Ishikawa (cell line): ENCODE results near the gene TLR3.
A peak's percentile ranks its signal among the peaks of the same experiment; 100 is the strongest.

Experiments used
- CEBPB ChIP-seq: IDR thresholded peaks from 2 replicates; pipeline ENCODE4 v1.6.1; 2012
- CREB1 ChIP-seq: IDR thresholded peaks from 2 replicates; pipeline ENCODE4 v1.6.1; 2012; ENCODE audit warnings: low read depth
- EGR1 ChIP-seq: IDR thresholded peaks from 2 replicates; pipeline ENCODE4 v1.6.1; 2012
- EP300 ChIP-seq: IDR thresholded peaks from 2 replicates; pipeline ENCODE4 v1.6.1; 2012; ENCODE audit warnings: borderline replicate concordance
- FOXM1 ChIP-seq: IDR thresholded peaks from 2 replicates; pipeline ENCODE4 v1.6.1; 2012; ENCODE audit warnings: low read depth, borderline replicate concordance
- NFIC ChIP-seq: IDR thresholded peaks from 2 replicates; pipeline ENCODE4 v1.6.1; 2012
- RAD21 ChIP-seq: IDR thresholded peaks from 2 replicates; pipeline ENCODE4 v1.6.1; 2012; ENCODE audit warnings: low read depth
- TAF1 ChIP-seq: IDR thresholded peaks from 2 replicates; pipeline ENCODE4 v1.6.1; 2012; ENCODE audit warnings: low read depth, mild to moderate bottlenecking
- TCF12 ChIP-seq: IDR thresholded peaks from 2 replicates; pipeline ENCODE4 v1.6.1; 2012; ENCODE audit warnings: low read depth
- TEAD4 ChIP-seq: IDR thresholded peaks from 2 replicates; pipeline ENCODE4 v1.6.1; 2012
- YY1 ChIP-seq: IDR thresholded peaks from 2 replicates; pipeline ENCODE4 v1.6.1; 2012; ENCODE audit warnings: low read depth
- ZBTB7A ChIP-seq: IDR thresholded peaks from 2 replicates; pipeline ENCODE4 v1.6.1; 2012; ENCODE audit warnings: low read depth
- TF ChIP-seq, protein P1 (sequence below): IDR thresholded peaks from 2 replicates; pipeline ENCODE4 v1.6.1; 2012
- TF ChIP-seq, protein P2 (sequence below): IDR thresholded peaks from 2 replicates; pipeline ENCODE4 v1.6.1; 2012
- TF ChIP-seq, protein P3 (sequence below): IDR thresholded peaks from 2 replicates; pipeline ENCODE4 v1.6.1; 2012; ENCODE audit warnings: low read depth, mild to moderate bottlenecking

Gene TLR3

DNA sequence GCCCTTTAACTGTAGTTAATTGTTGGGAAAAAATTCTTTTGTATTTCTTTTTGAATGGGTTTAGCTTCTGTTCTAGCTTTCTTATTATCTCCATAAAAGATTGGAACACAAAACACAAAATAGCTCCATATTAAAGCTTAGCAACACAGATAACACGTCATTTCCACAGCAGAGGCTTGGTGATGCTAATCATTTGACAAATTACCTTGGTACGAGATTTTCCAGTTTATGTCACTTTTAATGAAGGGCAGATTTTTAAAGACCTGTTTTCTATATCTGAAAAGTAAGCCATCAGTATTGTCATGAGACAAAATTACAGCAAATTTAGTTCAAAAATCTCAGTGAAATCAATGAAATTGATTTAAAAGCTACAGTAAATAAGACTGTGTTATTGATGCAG, 63.0 kb downstream of the TLR3 start:
- TF ChIP-seq, protein P1, sequence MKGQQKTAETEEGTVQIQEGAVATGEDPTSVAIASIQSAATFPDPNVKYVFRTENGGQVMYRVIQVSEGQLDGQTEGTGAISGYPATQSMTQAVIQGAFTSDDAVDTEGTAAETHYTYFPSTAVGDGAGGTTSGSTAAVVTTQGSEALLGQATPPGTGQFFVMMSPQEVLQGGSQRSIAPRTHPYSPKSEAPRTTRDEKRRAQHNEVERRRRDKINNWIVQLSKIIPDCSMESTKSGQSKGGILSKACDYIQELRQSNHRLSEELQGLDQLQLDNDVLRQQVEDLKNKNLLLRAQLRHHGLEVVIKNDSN, result no peak
- TF ChIP-seq, protein P2, sequence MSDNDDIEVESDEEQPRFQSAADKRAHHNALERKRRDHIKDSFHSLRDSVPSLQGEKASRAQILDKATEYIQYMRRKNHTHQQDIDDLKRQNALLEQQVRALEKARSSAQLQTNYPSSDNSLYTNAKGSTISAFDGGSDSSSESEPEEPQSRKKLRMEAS, result no peak
- TF ChIP-seq EP300, result no peak
- no peak for TF ChIP-seq YY1
- no peak for TF ChIP-seq ZBTB7A
- TF ChIP-seq RAD21, result no peak
- TF ChIP-seq TCF12, result no peak
- no peak for TF ChIP-seq EGR1
- TF ChIP-seq, protein P3, sequence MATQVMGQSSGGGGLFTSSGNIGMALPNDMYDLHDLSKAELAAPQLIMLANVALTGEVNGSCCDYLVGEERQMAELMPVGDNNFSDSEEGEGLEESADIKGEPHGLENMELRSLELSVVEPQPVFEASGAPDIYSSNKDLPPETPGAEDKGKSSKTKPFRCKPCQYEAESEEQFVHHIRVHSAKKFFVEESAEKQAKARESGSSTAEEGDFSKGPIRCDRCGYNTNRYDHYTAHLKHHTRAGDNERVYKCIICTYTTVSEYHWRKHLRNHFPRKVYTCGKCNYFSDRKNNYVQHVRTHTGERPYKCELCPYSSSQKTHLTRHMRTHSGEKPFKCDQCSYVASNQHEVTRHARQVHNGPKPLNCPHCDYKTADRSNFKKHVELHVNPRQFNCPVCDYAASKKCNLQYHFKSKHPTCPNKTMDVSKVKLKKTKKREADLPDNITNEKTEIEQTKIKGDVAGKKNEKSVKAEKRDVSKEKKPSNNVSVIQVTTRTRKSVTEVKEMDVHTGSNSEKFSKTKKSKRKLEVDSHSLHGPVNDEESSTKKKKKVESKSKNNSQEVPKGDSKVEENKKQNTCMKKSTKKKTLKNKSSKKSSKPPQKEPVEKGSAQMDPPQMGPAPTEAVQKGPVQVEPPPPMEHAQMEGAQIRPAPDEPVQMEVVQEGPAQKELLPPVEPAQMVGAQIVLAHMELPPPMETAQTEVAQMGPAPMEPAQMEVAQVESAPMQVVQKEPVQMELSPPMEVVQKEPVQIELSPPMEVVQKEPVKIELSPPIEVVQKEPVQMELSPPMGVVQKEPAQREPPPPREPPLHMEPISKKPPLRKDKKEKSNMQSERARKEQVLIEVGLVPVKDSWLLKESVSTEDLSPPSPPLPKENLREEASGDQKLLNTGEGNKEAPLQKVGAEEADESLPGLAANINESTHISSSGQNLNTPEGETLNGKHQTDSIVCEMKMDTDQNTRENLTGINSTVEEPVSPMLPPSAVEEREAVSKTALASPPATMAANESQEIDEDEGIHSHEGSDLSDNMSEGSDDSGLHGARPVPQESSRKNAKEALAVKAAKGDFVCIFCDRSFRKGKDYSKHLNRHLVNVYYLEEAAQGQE, result no peak
- no peak for TF ChIP-seq FOXM1
- no peak for TF ChIP-seq CEBPB
- no peak for TF ChIP-seq TAF1
- no peak for TF ChIP-seq CREB1
- TF ChIP-seq NFIC, result no peak
- TF ChIP-seq TEAD4, result no peak

DNA sequence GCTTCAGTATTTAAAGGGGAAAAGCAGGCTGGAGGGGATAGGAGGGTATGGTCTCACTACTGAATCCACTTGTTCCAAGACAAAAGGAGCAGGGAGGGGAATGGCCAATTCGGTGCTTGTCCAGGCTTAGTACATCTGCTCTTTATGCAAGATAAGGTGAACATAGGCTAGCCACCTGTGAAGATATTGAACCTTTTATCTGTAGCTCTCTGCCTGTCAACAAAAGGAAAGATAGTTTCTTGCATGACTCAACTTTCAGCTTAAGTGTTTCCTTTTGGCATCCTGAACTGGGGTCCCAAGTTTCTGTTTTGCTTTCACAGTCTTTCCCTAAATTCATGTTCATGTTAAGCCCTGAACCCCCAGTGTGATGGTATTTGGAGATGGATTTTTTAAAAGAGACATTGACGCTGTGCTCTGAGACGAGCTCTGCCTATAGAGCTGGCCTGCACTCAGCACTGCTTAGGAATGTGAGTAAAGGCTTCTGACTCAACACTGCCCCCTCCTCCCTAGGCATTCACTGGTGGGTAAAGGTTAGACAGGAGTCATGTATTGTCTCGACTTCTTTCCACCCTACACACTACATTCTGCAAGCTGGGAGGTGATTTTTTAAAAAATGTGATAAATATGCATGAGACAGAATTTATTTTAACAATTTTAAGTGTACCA, 63.8 kb downstream of the TLR3 start:
- TF ChIP-seq, protein P3, result no peak
- TF ChIP-seq TCF12 (no peak), TEAD4 (0 out of 2 replicates have a peak, but pooled peaks have one; percentile 5), RAD21 (peak; percentile 6; the same call in 1 of the 2 replicates), ZBTB7A (no peak)

DNA sequence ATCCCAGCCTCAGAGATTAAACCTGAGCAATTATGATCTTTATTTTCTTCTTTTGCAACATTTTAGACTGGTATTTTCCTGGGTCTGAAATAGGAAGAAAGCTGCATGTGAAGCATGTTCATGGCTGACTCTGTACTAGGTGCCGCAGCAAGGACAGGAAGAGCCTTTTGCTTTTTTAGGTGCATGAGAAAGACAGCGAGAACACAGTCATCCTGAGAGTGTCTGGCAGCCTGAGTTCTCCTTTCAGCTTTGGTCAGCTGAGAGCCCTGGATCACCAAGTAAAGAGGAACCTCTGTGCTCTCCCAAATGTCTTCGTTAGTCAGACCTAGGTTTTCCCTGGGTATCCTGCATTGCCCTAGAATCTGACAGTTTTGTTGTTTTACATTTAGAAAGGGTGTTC, 65.3 kb downstream of the TLR3 start:
- TF ChIP-seq EGR1 (no peak), EP300 (no peak), TEAD4 (no peak), TCF12 (no peak), CREB1 (no peak), FOXM1 (no peak), ZBTB7A (no peak), YY1 (no peak), NFIC (no peak), CEBPB (no peak), RAD21 (no peak)
- TF ChIP-seq, protein P3, result no peak
- TF ChIP-seq, protein P1, result no peak

DNA sequence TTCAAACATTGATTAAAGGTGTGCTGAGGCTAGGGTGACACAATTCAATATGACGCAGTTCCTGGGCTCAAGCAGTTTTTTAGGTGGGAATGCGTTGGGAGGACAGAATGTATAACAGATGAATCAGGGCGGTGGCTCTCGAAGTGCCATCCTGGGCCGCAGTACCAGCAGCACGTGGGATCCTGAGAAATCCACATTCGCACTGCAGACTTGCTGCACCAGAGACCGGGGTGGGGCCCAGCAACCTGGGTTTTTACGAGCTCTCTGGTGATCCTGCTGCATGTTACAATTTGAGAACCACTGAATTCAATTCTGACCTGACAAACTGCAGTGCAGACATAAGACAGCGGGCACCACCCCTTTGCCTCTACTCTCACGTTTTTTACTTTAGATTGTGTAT, 65.9 kb downstream of the TLR3 start:
- TF ChIP-seq EGR1, result no peak
- TF ChIP-seq FOXM1, result no peak
- TF ChIP-seq NFIC, result no peak
- no peak for TF ChIP-seq CEBPB
- TF ChIP-seq CREB1, result no peak
- TF ChIP-seq RAD21, result no peak
- TF ChIP-seq, protein P2, result no peak
- TF ChIP-seq TCF12, result no peak
- no peak for TF ChIP-seq YY1
